NCI-H2107 treated with DMSO at 0.1 percent for 48 hours (cell line): ENCODE measurements around the gene TRPM5.

ENCODE experiments used
- DNase-seq: peaks from one replicate; lab custom pipeline; 2025; ENCODE audit not compliant: unreplicated experiment; lab: John Stamatoyannopoulos, UW

Gene TRPM5

GRCh38 chr11:2470495-2470894 lies 26.2 kb upstream of the TRPM5 start:
- no peak for DNase-seq

- DNase-seq = no peak
These were observed 24.3 kb upstream of the TRPM5 start for GRCh38 chr11:2468363-2469235.

DNA sequence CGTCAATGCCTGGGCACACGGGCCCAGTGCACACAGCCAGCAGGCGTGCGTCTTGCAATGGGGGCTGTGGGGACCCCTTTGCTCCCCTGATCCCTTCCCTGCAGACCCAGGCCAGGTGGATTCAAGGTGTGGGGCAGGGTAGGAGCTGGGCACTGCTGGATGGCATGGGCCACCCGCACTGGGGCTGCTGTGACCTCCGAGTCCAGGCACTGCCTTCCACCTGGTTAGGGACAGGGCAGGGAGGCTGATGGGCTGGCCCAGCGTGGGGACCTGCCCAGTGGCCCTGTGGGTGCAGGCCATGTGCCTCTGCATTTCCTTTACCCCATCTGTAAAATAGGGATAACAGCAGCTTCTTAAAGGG lies 23.4 kb upstream of the TRPM5 start:
- DNase-seq = no peak

GRCh38 chr11:2466869-2467694 lies 22.8 kb upstream of the TRPM5 start:
- no peak for DNase-seq

GRCh38 chr11:2466069-2466801 lies 21.9 kb upstream of the TRPM5 start:
- DNase-seq = no peak

DNA sequence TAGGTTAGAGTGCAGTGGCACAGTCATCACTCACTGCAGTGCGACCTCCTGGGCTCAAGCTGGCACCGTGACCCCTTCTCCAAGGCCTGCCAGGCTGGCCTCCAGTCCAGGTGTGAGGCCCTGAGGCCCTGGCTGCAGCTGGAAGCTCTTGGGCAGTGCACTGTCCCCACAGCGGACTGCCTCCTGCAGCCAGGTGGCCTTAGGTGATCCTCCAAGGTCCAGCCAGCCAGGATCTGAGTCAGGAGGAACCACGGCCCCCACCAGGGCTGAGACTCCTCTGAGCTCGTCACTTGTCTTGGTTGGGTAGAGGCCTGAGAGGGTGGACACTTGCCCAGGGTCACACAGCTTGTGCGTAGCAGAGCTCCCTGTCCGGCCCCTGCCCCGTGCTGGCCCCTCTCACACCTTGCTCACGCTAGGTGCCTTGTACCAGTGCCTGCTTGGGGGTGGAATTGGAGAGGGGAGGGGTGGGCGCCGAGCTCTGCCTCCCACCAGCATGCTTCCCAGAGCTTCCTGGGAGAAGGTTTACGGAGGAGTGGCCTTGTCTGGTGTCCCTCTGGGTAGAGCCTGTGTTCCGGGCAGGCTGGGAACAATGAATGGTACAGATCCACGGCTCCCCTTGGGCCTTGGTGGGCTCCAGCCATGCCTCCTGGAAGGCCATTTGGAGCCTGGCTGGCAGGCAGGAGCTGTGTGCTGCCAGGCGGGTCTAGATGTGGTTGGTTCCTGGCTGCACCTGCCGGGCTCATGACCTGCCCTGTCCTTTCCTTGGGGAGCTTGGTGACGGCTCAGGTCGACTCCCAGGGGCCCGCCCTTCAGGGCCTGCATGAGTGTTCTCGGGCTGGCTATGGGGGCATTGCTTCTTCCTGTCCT lies 21.1 kb upstream of the TRPM5 start:
- DNase-seq = no peak

GRCh38 chr11:2464451-2465165 lies 20.3 kb upstream of the TRPM5 start:
- DNase-seq = no peak

GRCh38 chr11:2463766-2464277 lies 19.5 kb upstream of the TRPM5 start:
- no peak for DNase-seq

- no peak for DNase-seq
These were observed 18.9 kb upstream of the TRPM5 start for GRCh38 chr11:2462986-2463765.

GRCh38 chr11:2462543-2462985 lies 18.2 kb upstream of the TRPM5 start:
- no peak for DNase-seq

- DNase-seq = no peak
These were observed 17.7 kb upstream of the TRPM5 start for GRCh38 chr11:2461956-2462542.

DNA sequence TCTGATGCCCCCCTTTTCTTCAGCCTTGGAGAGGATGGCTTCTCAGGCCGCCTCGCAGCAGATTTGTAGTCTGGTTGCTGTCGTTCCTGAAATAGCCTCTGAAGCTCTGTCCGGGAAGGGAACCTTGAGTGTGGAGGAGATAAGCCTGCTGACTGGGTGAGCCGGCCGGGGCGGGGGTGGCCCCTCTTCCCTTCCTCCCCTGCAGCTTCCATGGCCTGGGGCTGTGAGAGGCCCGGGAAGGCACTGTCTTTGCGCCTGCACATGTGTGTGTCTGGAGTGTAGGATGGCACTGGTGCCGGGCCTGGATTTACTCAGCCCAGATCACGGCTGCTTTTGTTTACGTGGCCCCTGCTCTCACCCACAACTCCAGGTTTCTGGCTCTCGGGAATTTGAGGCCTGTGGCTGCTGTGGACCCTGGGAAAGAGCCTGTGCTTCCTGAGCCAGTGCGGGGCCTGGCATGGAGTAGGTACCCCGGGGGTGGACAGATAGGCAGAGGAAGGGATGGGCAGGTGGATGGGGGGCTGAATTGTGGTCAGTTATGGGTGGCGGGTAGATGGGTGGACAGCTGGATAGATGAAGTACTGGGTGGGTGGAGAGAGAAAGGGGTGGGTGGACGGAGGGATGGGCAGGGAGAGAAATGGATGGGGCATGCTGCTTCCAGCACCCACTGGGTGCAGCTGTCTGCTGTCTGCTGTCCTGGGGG lies 17.1 kb upstream of the TRPM5 start:
- DNase-seq = no peak

GRCh38 chr11:2460540-2461252 lies 16.4 kb upstream of the TRPM5 start:
- DNase-seq = no peak

GRCh38 chr11:2459796-2460531 lies 15.7 kb upstream of the TRPM5 start:
- no peak for DNase-seq

DNA sequence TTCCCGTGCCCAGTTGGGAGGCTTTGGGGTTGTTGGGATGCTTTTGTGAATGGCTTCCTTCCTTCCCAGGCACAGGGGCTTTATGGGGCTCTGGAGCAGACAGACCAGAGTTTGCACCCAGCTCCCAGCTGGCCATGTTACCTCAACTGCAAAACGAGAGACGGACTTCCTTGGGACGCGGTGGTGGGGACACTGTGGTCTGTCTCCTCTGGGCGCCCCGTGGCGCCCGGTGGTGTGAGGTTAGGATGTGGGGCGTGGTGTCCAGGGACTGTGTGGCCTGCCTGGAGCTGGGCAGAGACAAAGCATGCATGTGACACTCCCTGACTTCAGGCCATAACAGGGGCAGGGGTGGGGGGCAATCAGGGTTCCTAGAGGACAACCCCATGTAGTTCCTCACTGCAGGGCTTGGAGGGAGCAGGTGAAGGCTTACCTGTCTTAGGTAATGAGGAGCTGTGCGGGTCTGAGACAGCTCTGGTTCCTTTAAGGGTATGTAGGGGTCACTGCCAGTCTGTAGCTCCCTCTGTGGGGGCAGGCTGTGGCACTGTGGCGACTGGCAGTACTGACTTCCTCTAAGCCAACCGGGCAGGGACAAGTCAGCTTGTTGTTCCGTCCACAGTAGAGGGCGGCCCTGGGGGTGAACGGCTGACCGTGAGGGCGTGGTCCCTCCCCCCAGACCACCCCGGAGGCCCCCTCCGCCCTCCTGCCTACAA lies 14.9 kb upstream of the TRPM5 start:
- DNase-seq = no peak

DNA sequence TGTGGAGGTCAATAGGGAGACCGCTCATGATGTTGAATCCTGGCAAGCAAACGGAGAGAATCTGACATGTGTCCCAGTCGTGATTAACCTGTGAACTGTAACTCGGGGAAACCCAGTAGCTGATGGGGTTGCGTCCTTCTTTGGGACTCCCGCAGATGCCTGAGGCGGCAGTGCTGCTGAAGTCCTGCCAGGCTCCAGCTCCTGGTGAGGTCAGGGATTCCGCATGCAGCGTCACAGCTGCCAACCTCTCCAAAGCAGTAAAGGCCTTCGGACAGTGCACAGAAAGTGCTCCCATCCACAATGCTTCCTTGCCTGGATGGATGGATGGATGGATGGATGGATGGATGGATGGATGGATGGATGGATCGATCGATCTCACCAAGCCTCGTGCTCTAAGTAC lies 14.0 kb upstream of the TRPM5 start:
- no peak for DNase-seq
